CD8-positive, alpha-beta memory T cell (primary cell): ENCODE measurements around the gene LRP1B. TPM values are rescaled to one million over a fixed set of nuclear protein-coding genes. Genes with fewer than 3 reads are reported as not detected.

Source experiments
- CTCF ChIA-PET: fragments of 350-600 bp; sonication (Branson Sonifier 250); formaldehyde crosslinking; loops from one replicate; lab custom pipeline; 2021; ENCODE audit warnings: antibody characterized with exemption; lab: Charles Lee
- POLR2A ChIA-PET: fragments of 350-600 bp; sonication (Branson Sonifier 250); formaldehyde crosslinking; loops from one replicate; lab custom pipeline; 2021; ENCODE audit warnings: antibody characterized with exemption; lab: Charles Lee
- DNase-seq, 5 donors: peaks; one replicate each; pipeline versions ENCODE4 v3.0.0 to v3.0.0-alpha.2; 2020 to 2022; ENCODE audit warnings: mixed read lengths in 1 of 5
- H3K27ac ChIP-seq: one replicate; pipeline ENCODE4 v1.7.0; 2013; ENCODE audit warnings: low read depth, mild to moderate bottlenecking, low read length, moderate library complexity
- H3K27me3 ChIP-seq: 2 replicates; pipeline ENCODE4 v1.7.0; 2013; ENCODE audit warnings: low read length, mild to moderate bottlenecking; ENCODE audit not compliant: insufficient read depth, poor library complexity, severe bottlenecking
- H3K36me3 ChIP-seq: 2 replicates; pipeline ENCODE4 v1.7.0; 2013; ENCODE audit warnings: mild to moderate bottlenecking, low read length, moderate library complexity; ENCODE audit not compliant: insufficient read depth
- H3K4me1 ChIP-seq: 2 replicates; pipeline ENCODE4 v1.7.0; 2013; ENCODE audit warnings: mild to moderate bottlenecking, low read length, moderate library complexity; ENCODE audit not compliant: insufficient read depth
- H3K4me3 ChIP-seq: 2 replicates; pipeline ENCODE4 v1.7.0; 2013; ENCODE audit warnings: mild to moderate bottlenecking, low read length
- H3K9me3 ChIP-seq: 2 replicates; pipeline ENCODE4 v1.7.0; 2013; ENCODE audit warnings: mild to moderate bottlenecking, low read length
- H3K27ac Mint-ChIP-seq, 8 donors: one replicate each; pipeline ENCODE4 v1.8.0; 2020 to 2021; ENCODE audit warnings: mixed read lengths in 8 of 8, mild to moderate bottlenecking in 6 of 8, inconsistent platforms in 3 of 8, moderate library complexity in 3 of 8
- H3K27me3 Mint-ChIP-seq, 2 donors: one replicate each; pipeline ENCODE4 v1.8.0; 2020 to 2021; ENCODE audit warnings: mixed read lengths in 2 of 2, mild to moderate bottlenecking in 1 of 2, moderate library complexity in 1 of 2
- H3K36me3 Mint-ChIP-seq, 3 donors: one replicate each; pipeline ENCODE4 v1.8.0; 2020 to 2021; ENCODE audit warnings: mixed read lengths in 3 of 3, inconsistent platforms in 1 of 3, mild to moderate bottlenecking in 1 of 3
- H3K4me1 Mint-ChIP-seq, 3 donors: one replicate each; pipeline ENCODE4 v1.8.0; 2020 to 2021; ENCODE audit warnings: mixed read lengths in 3 of 3, inconsistent platforms in 1 of 3, mild to moderate bottlenecking in 1 of 3
- H3K4me3 Mint-ChIP-seq, 7 donors: one replicate each; pipeline ENCODE4 v1.8.0; 2020 to 2021; ENCODE audit warnings: mixed read lengths in 7 of 7, mild to moderate bottlenecking in 6 of 7, moderate library complexity in 4 of 7, inconsistent platforms in 2 of 7
- H3K9me3 Mint-ChIP-seq, 5 donors: one replicate each; pipeline ENCODE4 v1.8.0; 2020 to 2022; ENCODE audit warnings: mixed read lengths in 5 of 5, mild to moderate bottlenecking in 3 of 5, moderate library complexity in 2 of 5, inconsistent platforms in 1 of 5
- polyA plus RNA-seq: library from polyadenylated mRNA; unstranded; fragments of 300-500 nt; fragmentation: Illumina TruSeq; gene quantifications from one replicate; pipeline ENCODE4 v1.2.3, GENCODE V29; 2021
- total RNA-seq, 2 experiments: library from RNA; stranded (reverse); gene quantifications; one replicate each; pipeline ENCODE4 v1.2.3, GENCODE V29; 2021

Gene LRP1B
- total and polyA plus RNA-seq, 3 experiments from 2014 or later = not detected

GRCh38 chr2:141654311-141654710, 476.5 kb downstream of the LRP1B start:
- Mint-ChIP-seq H3K27me3 (no peaks in the 10 kb centered on the region), H3K4me1 (no peaks in the 10 kb centered on the region), H3K27ac (no peak overlapping the region), H3K36me3 (no peaks in the 10 kb centered on the region), H3K9me3 (peaks cover 2 to 20% (median 10%) of the 10 kb centered on the region in 5 donors), H3K4me3 (no peak overlapping the region)
- POLR2A ChIA-PET = no interaction called here
- CTCF ChIA-PET = no interaction called here
- H3K27ac ChIP-seq = no peak overlapping the region
- H3K4me3 ChIP-seq = no peak overlapping the region
- no peaks in the 10 kb centered on the region for H3K27me3 ChIP-seq
- H3K9me3 ChIP-seq = no peaks in the 10 kb centered on the region
- no peaks in the 10 kb centered on the region for H3K36me3 ChIP-seq
- H3K4me1 ChIP-seq = no peaks in the 10 kb centered on the region
- DNase-seq = no peak

DNA sequence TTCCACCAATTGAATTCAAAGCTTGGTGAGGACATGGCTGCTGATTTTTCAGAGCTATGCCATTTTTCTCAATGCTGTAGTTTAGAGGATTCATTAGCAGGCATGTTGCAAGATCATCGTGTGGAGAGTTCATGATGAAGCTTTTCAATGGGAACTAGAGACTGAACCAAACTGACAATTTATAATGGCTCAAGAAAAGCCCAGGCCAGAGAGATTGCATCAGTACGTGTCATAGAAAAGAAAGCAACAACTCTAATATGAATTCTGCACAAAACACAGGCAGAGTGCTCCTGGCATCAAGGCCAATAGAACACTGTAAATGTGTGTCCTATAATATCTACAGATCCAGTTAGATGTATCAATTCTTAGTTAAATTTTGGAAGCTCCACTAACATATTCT, 477.6 kb downstream of the LRP1B start:
- Mint-ChIP-seq H3K9me3 (peaks cover 0 to 20% (median 9%) of the 10 kb centered on the region in 5 donors), H3K36me3 (no peaks in the 10 kb centered on the region), H3K4me1 (no peaks in the 10 kb centered on the region), H3K27ac (no peak overlapping the region), H3K27me3 (no peaks in the 10 kb centered on the region), H3K4me3 (no peak overlapping the region)
- ChIA-PET CTCF (no interaction called here), POLR2A (no interaction called here)
- Histone ChIP-seq H3K27me3 (no peaks in the 10 kb centered on the region), H3K4me3 (no peak overlapping the region), H3K4me1 (no peaks in the 10 kb centered on the region), H3K27ac (no peak overlapping the region), H3K9me3 (no peaks in the 10 kb centered on the region), H3K36me3 (no peaks in the 10 kb centered on the region)
- DNase-seq = no peak

DNA sequence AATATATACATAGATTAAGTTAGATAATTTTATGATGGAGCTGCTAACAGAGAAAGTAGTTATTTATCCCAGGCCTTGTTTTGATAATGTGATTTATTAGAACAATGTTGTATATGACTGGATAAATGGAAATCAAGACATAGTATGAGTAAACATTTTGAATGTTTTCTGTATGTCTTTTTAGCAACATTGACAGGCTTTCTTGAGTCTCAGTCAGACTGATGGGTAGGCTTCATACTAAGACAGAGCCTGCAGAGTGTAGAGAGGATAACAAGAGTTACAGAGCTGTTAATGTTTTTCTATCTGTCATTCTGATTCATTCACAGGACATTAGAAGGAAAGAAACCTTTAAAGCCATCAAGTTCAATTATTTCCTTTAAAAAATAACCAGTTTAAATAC, 478.5 kb downstream of the LRP1B start:
- Histone ChIP-seq H3K27ac (no peak overlapping the region), H3K36me3 (no peaks in the 10 kb centered on the region), H3K4me3 (no peak overlapping the region), H3K27me3 (no peaks in the 10 kb centered on the region), H3K9me3 (no peaks in the 10 kb centered on the region), H3K4me1 (no peaks in the 10 kb centered on the region)
- H3K4me3 Mint-ChIP-seq = no peak overlapping the region
- H3K4me1 Mint-ChIP-seq = no peaks in the 10 kb centered on the region
- no peaks in the 10 kb centered on the region for H3K27me3 Mint-ChIP-seq
- DNase-seq = no peak
- H3K9me3 Mint-ChIP-seq = peaks cover 0 to 13% (median 9%) of the 10 kb centered on the region in 5 donors
- no peak overlapping the region for H3K27ac Mint-ChIP-seq
- ChIA-PET CTCF (no interaction called here), POLR2A (no interaction called here)
- H3K36me3 Mint-ChIP-seq = no peaks in the 10 kb centered on the region

GRCh38 chr2:141647353-141647752, 483.5 kb downstream of the LRP1B start:
- no peak overlapping the region for H3K27ac ChIP-seq
- no peaks in the 10 kb centered on the region for H3K36me3 ChIP-seq
- Mint-ChIP-seq H3K27ac (no peak overlapping the region), H3K4me1 (no peaks in the 10 kb centered on the region), H3K27me3 (no peaks in the 10 kb centered on the region), H3K9me3 (peaks cover 1 to 29% (median 6%) of the 10 kb centered on the region in 5 donors), H3K36me3 (no peaks in the 10 kb centered on the region), H3K4me3 (no peak overlapping the region)
- H3K4me3 ChIP-seq = no peak overlapping the region
- ChIA-PET POLR2A (no interaction called here), CTCF (no interaction called here)
- no peaks in the 10 kb centered on the region for H3K9me3 ChIP-seq
- H3K27me3 ChIP-seq = no peaks in the 10 kb centered on the region
- no peak for DNase-seq
- no peaks in the 10 kb centered on the region for H3K4me1 ChIP-seq

DNA sequence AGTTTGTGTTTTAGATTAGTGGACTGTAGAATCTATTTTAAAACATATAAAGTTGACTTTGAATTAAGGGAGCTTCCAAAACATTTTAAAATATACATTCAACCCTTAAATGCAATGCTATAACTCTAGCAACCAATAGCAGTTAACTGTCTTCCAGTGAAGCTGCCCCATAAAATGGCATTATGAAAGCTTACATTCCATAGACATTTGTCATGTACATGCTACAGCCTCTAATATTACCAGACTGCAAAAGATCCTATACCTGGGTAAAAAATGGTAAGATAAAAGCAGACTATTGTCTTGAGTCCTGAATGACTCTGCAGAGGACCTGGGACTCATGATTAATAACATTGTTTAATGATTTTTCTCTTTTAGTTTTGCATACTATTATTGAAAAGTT, 489.4 kb downstream of the LRP1B start:
- POLR2A ChIA-PET = no interaction called here
- Histone ChIP-seq H3K9me3 (no peaks in the 10 kb centered on the region), H3K4me1 (no peaks in the 10 kb centered on the region), H3K27ac (no peak overlapping the region), H3K4me3 (no peak overlapping the region), H3K36me3 (no peaks in the 10 kb centered on the region), H3K27me3 (no peaks in the 10 kb centered on the region)
- Mint-ChIP-seq H3K27ac (no peak overlapping the region), H3K36me3 (no peaks in the 10 kb centered on the region), H3K4me3 (no peak overlapping the region), H3K9me3 (peaks cover 0 to 39% (median 2%) of the 10 kb centered on the region in 5 donors), H3K27me3 (no peaks in the 10 kb centered on the region), H3K4me1 (no peaks in the 10 kb centered on the region)
- CTCF ChIA-PET = interaction anchor here (1.2 kb wide), 1 partner anchor 10 kb away, joined by 3 read pairs; no protein-coding TSS in a partner anchor
- DNase-seq = no peak

GRCh38 chr2:141639809-141640208, 491.0 kb downstream of the LRP1B start:
- H3K27ac ChIP-seq = no peak overlapping the region
- Mint-ChIP-seq H3K9me3 (peaks cover 1 to 30% (median 2%) of the 10 kb centered on the region in 5 donors), H3K27me3 (no peaks in the 10 kb centered on the region), H3K27ac (no peak overlapping the region), H3K4me1 (no peaks in the 10 kb centered on the region), H3K36me3 (no peaks in the 10 kb centered on the region), H3K4me3 (no peak overlapping the region)
- POLR2A ChIA-PET = no interaction called here
- no peaks in the 10 kb centered on the region for H3K27me3 ChIP-seq
- DNase-seq = no peak
- no peaks in the 10 kb centered on the region for H3K36me3 ChIP-seq
- H3K4me3 ChIP-seq = no peak overlapping the region
- H3K4me1 ChIP-seq = no peaks in the 10 kb centered on the region
- no peaks in the 10 kb centered on the region for H3K9me3 ChIP-seq
- CTCF ChIA-PET = no interaction called here

DNA sequence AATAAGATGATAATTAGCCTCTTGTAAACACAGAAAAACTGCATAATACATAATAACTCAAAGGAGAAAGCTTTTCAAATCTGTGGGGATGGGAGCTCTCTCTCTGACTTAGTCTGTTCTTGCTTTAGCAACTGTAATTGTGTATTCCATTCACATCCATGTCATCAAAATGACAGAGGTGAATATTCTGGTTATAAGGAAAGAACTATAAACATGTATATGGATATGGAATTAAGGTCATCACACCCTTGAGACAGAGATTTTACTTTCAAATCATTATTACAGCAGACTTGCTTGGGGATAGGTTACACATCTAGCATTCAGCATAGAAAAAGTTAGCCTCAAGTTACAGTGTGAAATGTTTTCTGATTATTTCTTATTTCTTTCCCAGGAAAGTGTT, 497.7 kb downstream of the LRP1B start:
- Mint-ChIP-seq H3K9me3 (peaks cover 4 to 15% (median 5%) of the 10 kb centered on the region in 5 donors), H3K36me3 (no peaks in the 10 kb centered on the region), H3K4me3 (no peak overlapping the region), H3K4me1 (no peaks in the 10 kb centered on the region), H3K27me3 (no peaks in the 10 kb centered on the region), H3K27ac (no peak overlapping the region)
- Histone ChIP-seq H3K9me3 (no peaks in the 10 kb centered on the region), H3K36me3 (no peaks in the 10 kb centered on the region), H3K4me3 (no peak overlapping the region), H3K27ac (no peak overlapping the region), H3K27me3 (no peaks in the 10 kb centered on the region), H3K4me1 (no peaks in the 10 kb centered on the region)
- POLR2A ChIA-PET = no interaction called here
- no peak for DNase-seq
- CTCF ChIA-PET = no interaction called here

DNA sequence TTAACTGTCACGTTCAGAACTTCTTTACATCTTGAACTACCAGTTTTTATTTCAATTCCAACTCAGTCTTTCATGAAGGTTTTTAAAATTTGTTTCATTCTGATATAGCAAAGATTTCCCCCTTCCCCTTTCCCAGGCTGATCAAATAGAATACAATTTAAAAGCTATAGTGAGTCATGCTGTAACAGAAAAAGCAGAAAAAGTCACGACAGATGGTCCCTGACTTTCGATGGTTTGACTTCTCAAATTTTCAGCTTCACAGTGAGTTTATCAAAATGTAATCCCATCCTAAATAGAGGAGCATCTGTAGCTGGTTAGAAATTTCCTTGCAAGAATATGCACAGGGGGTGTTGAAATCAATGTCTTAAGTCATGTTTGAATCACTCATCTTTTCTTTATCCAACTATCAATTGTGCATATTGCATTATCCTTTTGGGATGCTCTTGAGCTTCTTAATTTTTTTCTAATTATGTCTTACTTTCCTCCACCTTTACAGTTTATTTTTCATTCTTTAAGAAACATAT, 500.3 kb downstream of the LRP1B start:
- no peak overlapping the region for H3K4me3 ChIP-seq
- H3K4me1 ChIP-seq = no peaks in the 10 kb centered on the region
- Mint-ChIP-seq H3K36me3 (no peaks in the 10 kb centered on the region), H3K4me3 (no peak overlapping the region), H3K27me3 (no peaks in the 10 kb centered on the region), H3K4me1 (no peaks in the 10 kb centered on the region), H3K9me3 (peaks cover 4 to 15% (median 6%) of the 10 kb centered on the region in 5 donors), H3K27ac (no peak overlapping the region)
- no peaks in the 10 kb centered on the region for H3K36me3 ChIP-seq
- no peaks in the 10 kb centered on the region for H3K27me3 ChIP-seq
- CTCF ChIA-PET = interaction anchor here (1.2 kb wide), 1 partner anchor 11 kb away, joined by 3 read pairs; no protein-coding TSS in a partner anchor
- H3K9me3 ChIP-seq = no peaks in the 10 kb centered on the region
- POLR2A ChIA-PET = no interaction called here
- no peak overlapping the region for H3K27ac ChIP-seq
- DNase-seq = no peak
